Adipose tissue (tissue), 3 donors: Measurements from ENCODE around the gene THAP8. TPM values are rescaled to one million over a fixed set of nuclear protein-coding genes. Genes with fewer than 3 reads are reported as not detected.
"Not testable (repeated sequence)": the region's sequence is repeated elsewhere in the genome, so short reads cannot be mapped to it uniquely, and the experiment has no call there.

Experiments used
- H3K27ac ChIP-seq: one replicate; pipeline ENCODE4 v1.5.1; 2013; ENCODE audit warnings: low read depth, low read length
- WGBS, 3 donors: extraction: QIAGEN DNeasy Blood & Tissue Kit; methylation state at CpG; one replicate each; pipeline ENCODE4 v1.1.7; 2013; 5-methylcytosine and 5-hydroxymethylcytosine counted together
- polyA plus RNA-seq, 3 donors: library from polyadenylated mRNA; stranded (reverse); fragments of 200-250 nt; gene quantifications; one replicate each; pipeline ENCODE4 v1.2.3, GENCODE V29; 2013
- donor health status: healthy with polysubstance abuse.
- donor health status: Bipolar disorder and iron deficiency.
- donor health status: healthy.

Gene THAP8
- polyA plus RNA-seq, 3 donors: 3.5 to 7.1 (median 5.2) TPM

DNA sequence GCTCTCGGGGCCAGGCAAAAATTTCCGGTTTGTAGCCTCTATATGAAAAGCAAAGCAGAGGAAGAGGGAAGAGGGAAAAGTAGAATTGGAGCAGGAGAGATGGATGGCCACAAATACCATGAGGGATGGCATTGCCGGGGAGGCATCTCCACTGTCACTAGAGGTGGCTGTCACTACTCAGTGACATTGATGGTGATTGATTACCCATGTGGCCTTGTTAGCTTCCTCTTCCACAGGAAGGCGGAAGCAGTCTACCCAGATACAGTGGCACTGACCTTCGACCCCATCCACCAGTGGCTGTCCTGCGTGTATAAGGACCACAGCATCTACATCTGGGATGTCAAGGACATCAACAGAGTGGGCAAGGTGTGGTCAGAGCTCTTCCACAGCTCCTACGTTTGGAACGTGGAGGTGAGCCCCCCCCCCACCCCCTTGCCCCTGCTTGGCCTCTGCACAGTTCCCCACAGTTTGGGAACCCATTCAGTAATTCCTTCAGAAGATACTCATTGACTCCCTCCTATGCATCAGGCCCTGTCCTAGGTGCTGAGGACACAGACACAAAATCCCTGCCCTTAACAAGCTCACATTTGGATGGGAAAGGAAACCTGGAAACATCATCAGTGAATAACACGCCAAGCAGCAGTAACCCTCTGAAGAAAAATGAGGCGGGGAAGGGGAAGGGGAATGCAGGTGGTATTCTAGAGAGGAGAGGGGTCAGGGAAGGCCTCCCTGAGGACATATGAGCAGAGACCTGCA lies 19.2 kb upstream of the THAP8 start:
- no peak overlapping the region for H3K27ac ChIP-seq
- 78 to 91% (median 88%) methylated on average over 10 of the region's 10 CpGs for WGBS, 3 donors

DNA sequence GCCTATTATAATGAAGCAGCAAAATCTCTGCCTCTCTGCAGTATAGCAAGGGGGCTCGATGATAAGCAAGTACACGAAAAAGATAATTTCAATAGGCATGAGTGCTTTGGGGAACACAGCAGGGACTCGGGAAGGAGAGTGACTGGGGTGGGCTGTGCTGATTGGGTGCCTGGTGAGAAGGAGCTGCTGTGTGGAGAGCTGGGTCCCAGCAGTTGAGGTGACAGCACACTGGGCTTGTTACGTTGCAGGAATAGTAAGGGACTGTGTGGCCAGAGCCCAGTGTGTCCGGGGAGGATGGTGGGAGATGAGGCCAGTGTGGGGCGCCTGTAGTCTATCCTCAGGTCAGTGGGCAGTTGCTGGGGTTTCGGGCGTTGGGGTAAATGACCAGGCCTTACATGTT lies 18.0 kb upstream of the THAP8 start:
- no peak overlapping the region for H3K27ac ChIP-seq
- 88 to 98% (median 88%) methylated on average over 8 of the region's 8 CpGs for WGBS, 3 donors

GRCh38 chr19:36068810-36069499 lies 14.9 kb upstream of the THAP8 start:
- not testable (repeated sequence) for H3K27ac ChIP-seq
- 96 to 99% (median 97%) methylated on average over 28 to 53 of the region's 57 CpGs for WGBS, 3 donors

- H3K27ac ChIP-seq: no peak overlapping the region
- 90 to 97% (median 94%) methylated on average over 11 of the region's 11 CpGs for WGBS, 3 donors
Measured at GRCh38 chr19:36067681-36068080, 13.6 kb upstream of the THAP8 start.

GRCh38 chr19:36064826-36065225 lies 10.7 kb upstream of the THAP8 start:
- WGBS, 3 donors: 82 to 94% (median 91%) methylated on average over 8 of the region's 8 CpGs

DNA sequence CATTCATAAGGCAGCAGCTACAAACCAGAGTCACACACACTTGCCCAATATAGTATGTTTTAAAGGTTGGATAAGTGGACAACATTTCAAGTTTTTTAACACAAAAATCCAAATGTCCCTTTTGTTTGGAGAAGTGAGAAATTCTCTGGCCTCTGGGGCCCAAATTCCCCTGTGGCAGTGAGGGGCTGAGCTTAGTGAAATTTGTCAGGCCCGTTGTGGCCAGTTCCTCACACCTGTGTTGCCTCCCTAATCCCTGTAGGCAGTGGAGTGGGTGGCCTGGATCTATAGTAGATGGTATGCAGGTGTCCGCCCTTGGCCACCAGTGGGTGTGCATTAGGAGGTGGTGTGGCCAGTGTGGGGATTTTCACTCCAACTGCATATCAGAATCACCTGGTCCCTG lies 7.3 kb upstream of the THAP8 start:
- H3K27ac ChIP-seq: no peak overlapping the region
- WGBS, 3 donors: 94 to 96% (median 95%) methylated on average over 2 of the region's 2 CpGs

More at GRCh38 chr19:36064826-36065225, 10.7 kb upstream of the THAP8 start:
- H3K27ac ChIP-seq: no peak overlapping the region

DNA sequence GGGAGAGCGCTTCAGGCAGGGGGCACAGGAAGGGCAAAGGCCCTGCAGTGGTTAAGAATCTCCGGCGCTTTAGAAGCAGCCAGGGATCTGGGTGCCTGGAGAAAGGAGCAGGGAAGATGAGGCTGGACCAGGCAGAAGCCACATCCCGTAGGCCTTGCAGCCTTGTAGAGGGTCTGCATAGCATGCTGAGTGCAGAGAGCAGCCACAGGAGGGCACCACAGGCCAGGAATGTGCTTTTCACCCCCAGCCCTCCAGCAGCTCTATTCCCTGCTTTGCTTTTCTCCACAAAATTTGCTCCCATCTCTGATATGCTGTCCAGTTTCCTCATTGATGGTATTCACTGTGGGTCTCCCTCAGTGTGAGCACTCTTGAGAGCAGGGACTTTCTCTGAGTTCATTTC lies 6.3 kb upstream of the THAP8 start:
- WGBS, 3 donors: 79 to 88% (median 79%) methylated on average over 4 of the region's 4 CpGs
- no peak overlapping the region for H3K27ac ChIP-seq

DNA sequence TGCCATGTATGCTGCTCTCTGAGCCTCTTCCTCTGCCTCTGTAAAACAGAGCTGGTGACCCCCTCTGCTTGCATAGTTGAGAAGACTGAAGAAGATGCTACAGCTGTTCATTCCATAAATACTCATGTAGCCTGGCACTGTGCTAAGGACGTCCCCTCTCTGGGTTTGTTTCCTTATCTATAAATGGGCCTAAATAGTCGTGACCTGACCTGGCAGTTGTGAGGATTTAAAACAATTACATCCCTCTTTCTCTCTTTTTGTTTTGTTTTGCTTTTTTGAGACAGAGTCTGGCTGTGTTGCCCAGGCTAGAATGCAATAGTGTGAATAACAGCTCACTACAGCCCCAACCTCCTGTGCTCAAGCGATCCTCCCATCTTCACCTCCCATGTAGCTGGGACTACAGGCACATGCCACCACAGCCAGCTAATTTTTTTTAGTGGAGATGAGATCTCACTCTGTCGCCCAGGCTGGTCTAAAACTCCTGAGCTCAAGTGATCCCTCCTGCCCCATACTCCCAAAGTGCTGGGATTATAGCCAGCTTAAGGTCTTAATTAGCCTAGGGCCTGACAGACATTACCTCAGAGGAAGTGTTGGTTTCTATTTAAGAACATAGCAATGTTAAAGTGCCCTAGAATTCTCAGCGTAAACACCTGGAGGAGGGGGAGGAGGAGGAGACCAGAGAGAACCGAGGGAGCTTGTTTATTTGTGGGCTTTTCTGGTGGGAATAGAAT lies 5.3 kb upstream of the THAP8 start:
- WGBS, 3 donors: 86 to 90% (median 86%) methylated on average over 6 of the region's 6 CpGs
- H3K27ac ChIP-seq: no peak overlapping the region

- no peak overlapping the region for H3K27ac ChIP-seq
- WGBS, 3 donors: 78 to 96% (median 91%) methylated on average over 12 of the region's 12 CpGs
Measured at GRCh38 chr19:36058481-36059179, 4.5 kb upstream of the THAP8 start.

DNA sequence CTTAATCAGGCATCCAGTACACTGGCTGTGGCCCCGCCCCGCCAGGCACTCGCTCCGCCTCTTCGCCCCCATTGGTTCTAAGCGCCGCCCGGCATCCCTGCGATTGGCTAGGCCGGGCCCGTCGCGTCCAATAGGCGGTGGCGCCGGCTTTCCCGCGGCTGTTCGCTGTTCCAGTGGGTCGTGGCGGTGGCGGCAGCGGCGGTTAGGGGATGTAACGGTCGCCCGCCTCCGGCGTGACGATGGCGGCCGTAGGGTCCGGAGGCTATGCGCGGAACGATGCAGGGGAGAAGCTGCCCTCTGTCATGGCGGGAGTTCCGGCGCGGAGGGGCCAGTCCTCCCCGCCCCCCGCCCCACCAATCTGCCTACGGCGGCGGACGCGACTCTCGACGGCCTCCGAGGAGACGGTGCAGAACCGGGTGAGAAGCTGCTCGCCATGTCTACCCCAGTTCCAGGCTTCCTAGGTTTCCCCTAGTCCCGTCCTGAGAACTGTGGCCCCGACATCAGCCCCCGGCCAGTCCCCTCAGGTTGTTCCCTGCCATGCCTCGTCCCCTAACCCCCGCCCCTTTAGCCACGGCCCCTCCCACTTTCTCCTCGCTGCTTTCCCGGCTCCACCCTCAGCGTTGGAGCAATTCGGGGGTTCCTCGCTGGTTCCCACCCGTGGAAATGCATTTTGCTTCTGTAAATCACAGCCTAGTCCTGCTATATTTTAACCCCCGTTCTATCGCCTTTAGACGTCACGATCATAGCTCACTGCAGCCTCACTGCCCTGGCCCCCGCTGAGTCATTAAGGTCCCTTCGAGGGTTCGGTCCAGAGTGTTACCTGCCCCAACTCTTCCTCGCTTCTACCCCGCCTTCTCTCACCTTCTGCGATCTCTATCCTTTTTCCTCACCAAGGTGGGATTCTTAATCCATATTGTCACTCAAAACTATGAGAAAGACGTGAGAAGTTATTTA lies 925 bp upstream of the THAP8 start, which contains the start of gene WDR62:
WDR62 (plus strand) TSS at position 165 of the 954 bp plus-strand sequence; CDS start at position 240, 75 bp downstream.
- peak within 1 kb of the TSS; percentile 91 for H3K27ac ChIP-seq
- WGBS, 3 donors: 1% methylated on average over 69 to 76 of the region's 76 CpGs

DNA sequence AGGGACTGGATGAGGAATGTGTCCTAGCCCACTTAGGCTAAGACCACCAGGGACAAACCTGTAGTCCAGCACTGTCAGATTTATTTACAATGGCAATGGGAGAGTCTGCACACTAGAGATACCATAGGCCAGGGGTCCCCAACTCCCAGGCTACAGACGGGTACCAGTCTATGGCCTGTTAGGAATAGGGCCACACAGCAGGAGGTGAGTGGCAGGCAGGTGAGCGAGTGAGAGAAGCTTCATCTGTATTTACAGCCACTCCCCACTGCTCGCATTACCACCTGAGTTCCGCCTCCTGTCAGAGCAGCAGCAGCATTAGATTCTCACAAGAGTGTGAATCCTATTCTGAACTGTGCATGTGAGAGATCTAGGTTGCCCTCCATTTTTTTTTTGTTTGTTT lies 2.4 kb downstream of the THAP8 start:
- no peak overlapping the region for H3K27ac ChIP-seq
- 95 to 98% (median 96%) methylated on average over 4 of the region's 4 CpGs for WGBS, 3 donors

DNA sequence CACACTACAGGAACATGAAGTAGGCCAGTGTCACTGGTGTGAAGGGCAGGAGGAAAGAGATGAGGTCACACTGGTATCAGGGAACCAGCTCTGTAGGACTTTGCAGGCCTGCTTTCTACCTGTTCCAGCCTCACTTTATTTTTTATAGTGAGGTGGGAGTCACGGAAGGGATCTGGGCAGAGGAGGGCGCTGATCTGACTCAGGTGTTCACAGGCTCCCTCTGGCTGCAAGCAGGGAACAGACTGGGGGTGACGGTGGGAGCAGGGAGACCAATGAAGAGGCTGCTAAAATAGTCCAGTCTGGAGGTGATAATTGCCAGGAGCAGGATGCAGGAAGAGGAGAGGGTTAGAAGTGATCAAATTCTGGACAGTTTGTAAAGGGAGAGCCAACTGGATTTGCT lies 2.8 kb downstream of the THAP8 start:
- 43 to 69% (median 61%) methylated on average over 3 of the region's 3 CpGs for WGBS, 3 donors
- H3K27ac ChIP-seq: no peak overlapping the region

- WGBS, 3 donors: 92 to 94% (median 92%) methylated on average over 4 of the region's 4 CpGs
- H3K27ac ChIP-seq: no peak overlapping the region
Measured at GRCh38 chr19:36049080-36049698, 4.9 kb downstream of the THAP8 start.

- H3K27ac ChIP-seq: no peak overlapping the region
Measured at GRCh38 chr19:36047835-36048234, 6.2 kb downstream of the THAP8 start.

DNA sequence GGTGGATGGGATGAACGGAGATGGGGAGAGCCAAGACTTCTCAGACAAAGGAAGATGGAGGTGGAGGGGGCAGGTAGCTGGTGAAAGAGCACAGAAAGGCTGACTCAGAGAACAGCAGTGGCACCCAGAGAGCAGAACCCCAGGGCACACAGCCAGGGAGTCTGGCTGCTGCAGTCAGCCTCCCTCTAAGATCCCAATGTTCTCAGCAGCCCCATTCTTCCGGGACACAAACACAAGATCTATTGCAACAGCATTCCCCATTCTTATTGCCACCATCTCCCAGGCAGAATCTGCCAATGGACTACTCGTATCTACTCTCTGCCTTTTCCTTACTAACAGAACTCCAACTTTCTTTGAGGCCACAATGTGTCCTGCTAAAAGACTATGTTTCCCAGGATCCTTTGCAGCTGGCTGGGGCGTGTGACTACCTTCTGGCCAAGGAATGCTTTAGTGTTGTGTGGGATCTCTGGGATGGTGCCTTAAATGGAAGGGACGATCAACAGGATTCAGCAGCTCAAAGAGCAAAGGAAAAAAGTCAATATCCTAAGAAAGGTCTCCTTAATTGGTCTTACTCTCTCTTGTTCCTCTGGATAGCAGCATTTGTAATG lies 7.5 kb downstream of the THAP8 start:
- H3K27ac ChIP-seq: no peak overlapping the region
- 85 to 86% (median 85%) methylated on average over 5 of the region's 5 CpGs for WGBS, 3 donors

- 94 to 98% (median 97%) methylated on average over 2 of the region's 2 CpGs for WGBS, 3 donors
- H3K27ac ChIP-seq: no peak overlapping the region
Measured at GRCh38 chr19:36043952-36044351, 10.1 kb downstream of the THAP8 start.

- WGBS, 3 donors: 22 to 39% (median 30%) methylated on average over 3 of the region's 3 CpGs
- no peak overlapping the region for H3K27ac ChIP-seq
Measured at GRCh38 chr19:36041831-36042230, 12.3 kb downstream of the THAP8 start.
